22Rv1 (cell line): ENCODE data around the gene DTHD1.

Experiments
- CTCF ChIP-seq: fragments of 450-650 bp; IDR thresholded peaks from 2 replicates; pipeline ENCODE4 v1.5.1; 2017; ENCODE audit warnings: mild to moderate bottlenecking
- ZFX ChIP-seq: fragments of 450-650 bp; IDR thresholded peaks from 2 replicates; pipeline ENCODE4 v1.6.1; 2017; ENCODE audit warnings: antibody characterized with exemption, borderline replicate concordance

GRCh38 chr4:36292556-36293188, 11.3 kb downstream of the DTHD1 start:
- TF ChIP-seq CTCF, result no peak
- TF ChIP-seq ZFX, result no peak
